GM18498 (cell line): Measurements from ENCODE around the gene MDFIC.
A peak's percentile ranks its signal among the peaks of the same experiment; 100 is the strongest.

ENCODE experiments used
- ATAC-seq: cut with Tn5 transposase; IDR thresholded peaks from one replicate; pipeline ENCODE4 v1.9.1; 2021; ENCODE audit warnings: mild to moderate bottlenecking, moderate library complexity; ENCODE audit not compliant: unreplicated experiment

MDFIC gene

GRCh38 chr7:114944745-114945625, 23.1 kb downstream of the MDFIC start:
- ATAC-seq, result no peak

GRCh38 chr7:114949231-114949630, 27.3 kb downstream of the MDFIC start:
- ATAC-seq, result no peak

- no peak for ATAC-seq
Observed at GRCh38 chr7:114952296-114952695, 30.4 kb downstream of the MDFIC start.

DNA sequence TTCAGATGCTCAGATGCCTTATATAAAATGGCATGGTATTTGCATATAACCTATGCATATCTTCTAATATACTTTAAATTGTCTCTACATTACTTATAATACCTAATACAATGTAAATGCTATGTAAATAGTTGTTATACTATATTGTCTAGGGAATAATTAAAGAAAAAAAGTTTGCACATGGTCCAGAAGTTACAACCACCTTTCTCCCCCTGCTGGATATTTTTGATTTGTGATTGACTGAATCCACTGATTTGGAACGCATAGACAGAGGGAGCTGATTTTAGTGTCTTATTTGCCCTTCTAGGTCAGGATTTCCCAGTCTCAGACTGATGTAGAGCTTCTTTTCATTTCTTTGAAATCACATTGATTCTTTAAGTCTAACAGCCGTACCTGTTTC, 31.8 kb downstream of the MDFIC start:
- no peak for ATAC-seq

DNA sequence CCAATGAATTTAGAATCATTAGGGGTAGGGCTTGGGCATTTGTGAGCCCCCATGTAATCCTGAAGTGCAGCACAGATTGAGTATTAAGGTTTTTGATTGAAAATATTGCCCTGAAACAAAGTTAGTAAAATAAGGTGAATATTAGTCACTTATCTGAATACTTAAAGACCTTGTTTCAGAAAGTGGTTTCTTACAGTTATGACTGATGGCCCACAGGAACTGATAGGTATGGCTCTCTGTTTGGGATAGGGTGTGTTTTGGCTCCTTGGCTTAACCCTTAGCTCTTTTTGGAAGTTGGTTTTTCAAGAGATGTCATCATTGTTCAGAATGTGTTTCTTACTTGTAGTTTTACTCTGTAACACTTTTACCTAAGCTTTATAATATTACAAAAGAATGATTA, 34.8 kb downstream of the MDFIC start:
- peak; percentile 51 for ATAC-seq

GRCh38 chr7:114957444-114957843, 35.5 kb downstream of the MDFIC start:
- ATAC-seq, result no peak

DNA sequence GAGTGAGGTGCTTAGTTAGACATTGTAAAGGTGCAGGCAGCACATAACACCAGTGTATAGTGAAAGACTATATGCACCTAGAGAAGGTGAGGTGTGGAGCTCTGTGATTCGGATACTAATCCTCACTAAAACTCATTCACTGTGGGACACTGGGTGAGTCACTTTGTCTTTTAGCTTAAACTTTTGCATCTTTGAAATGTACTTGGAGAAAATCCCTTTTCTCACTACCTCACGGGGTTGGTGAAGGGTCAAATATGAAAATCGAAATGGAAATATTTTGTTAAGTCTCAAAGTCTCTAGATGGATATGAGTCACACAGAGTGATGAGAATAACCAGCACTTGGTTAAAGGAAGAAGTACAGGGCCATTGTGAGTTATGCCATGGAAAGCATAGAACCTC, 38.0 kb downstream of the MDFIC start:
- ATAC-seq, result peak; percentile 64

GRCh38 chr7:114962441-114962840, 40.5 kb downstream of the MDFIC start:
- no peak for ATAC-seq

- ATAC-seq, result no peak
Observed at GRCh38 chr7:114966156-114966555, 44.3 kb downstream of the MDFIC start.

DNA sequence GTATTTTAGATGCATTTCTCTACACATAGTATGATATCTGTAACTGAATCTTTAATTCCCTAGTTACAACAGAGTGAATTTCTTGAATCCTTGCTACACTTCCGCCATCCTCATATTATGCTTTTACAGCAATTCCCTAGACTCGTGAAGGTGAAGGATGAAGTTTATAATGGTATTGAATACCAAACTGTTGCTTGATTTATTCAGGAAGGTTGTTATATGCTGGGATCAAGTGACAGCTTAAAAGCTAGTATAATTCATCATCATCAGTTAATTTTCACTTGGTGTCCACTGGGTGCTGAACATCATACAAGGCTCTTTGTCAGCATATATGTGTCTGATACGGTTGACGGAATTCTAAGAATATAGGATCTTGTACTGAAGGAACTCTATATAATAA, 47.2 kb downstream of the MDFIC start:
- no peak for ATAC-seq

- ATAC-seq, result no peak
Observed at GRCh38 chr7:114970308-114970707, 48.4 kb downstream of the MDFIC start.

DNA sequence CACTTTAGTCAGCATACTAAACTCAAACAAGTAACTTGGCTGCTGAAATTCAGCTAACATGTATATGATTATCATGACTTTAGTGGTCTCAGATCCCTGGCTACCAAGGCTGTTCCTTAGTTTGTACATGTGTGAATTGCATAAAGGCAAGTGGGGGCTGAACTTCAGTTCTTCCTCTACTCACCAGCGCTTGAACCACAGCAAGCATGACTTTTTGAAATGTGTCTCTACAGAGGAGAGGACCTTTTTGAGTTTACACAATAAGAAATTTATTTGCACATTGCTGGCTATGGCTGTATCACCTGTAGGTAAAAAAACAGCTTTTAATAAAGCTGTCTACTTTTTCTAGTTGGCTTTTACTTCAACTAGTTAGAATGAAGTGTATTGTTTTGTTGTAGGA, 48.8 kb downstream of the MDFIC start:
- no peak for ATAC-seq

- no peak for ATAC-seq
Observed at GRCh38 chr7:114972567-114972966, 50.7 kb downstream of the MDFIC start.

GRCh38 chr7:114973147-114973546, 51.3 kb downstream of the MDFIC start:
- ATAC-seq, result no peak

- ATAC-seq, result no peak
Observed at GRCh38 chr7:114975401-114975800, 53.5 kb downstream of the MDFIC start.

DNA sequence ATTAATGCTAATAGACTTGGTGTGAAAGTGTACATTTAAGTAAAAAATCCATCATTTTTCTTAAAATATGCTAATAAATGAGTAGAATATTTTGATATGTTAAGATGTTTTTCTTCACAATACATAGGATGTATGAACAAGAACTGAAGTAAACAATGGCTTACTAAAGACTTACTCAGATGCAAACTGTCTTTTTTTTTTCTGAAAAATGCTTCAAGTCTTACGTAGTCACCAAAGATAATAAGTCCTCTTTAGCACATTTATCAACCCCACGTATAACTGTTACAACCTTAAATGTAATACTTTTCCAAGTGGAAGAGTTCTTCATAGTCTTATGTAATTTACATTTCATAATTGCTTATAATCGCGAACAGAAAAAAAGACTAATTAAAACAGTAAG, 54.8 kb downstream of the MDFIC start:
- no peak for ATAC-seq

- no peak for ATAC-seq
Observed at GRCh38 chr7:114977277-114977676, 55.4 kb downstream of the MDFIC start.

DNA sequence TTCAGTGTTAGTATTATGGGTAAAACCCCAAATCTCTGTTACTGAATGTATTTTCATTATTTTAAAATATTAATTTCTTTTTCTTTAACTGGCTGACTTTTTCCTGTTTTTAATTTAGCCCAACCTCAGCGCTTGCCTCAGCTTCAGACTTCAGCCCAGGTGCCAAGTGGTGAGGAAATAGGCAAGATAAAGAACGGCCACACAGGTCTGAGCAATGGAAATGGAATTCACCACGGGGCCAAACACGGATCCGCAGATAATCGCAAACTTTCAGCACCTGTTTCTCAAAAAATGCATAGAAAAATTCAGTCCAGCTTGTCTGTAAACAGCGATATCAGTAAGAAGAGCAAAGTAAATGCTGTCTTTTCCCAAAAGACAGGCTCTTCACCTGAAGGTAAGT, 57.5 kb downstream of the MDFIC start:
- no peak for ATAC-seq

GRCh38 chr7:114979803-114980507, 58.1 kb downstream of the MDFIC start:
- ATAC-seq, result no peak

DNA sequence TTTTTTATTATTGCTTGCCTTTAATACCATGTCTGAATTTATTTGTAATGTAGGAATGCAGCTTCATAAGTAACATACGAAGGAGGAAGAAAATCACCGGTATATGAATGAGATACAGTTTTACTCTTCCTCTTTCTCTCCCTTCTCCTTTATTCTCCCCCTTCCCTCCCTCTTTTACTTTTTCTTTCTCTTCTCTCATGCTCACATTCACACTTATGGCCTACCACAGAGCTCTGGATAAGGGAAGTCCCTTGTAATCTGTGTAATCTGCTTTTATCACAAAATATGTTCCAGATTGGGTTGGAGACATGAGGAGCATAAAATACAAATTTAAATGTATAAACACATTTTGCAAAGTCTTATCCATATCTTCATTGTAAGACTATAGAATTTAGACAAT, 59.4 kb downstream of the MDFIC start:
- peak; percentile 47 for ATAC-seq

DNA sequence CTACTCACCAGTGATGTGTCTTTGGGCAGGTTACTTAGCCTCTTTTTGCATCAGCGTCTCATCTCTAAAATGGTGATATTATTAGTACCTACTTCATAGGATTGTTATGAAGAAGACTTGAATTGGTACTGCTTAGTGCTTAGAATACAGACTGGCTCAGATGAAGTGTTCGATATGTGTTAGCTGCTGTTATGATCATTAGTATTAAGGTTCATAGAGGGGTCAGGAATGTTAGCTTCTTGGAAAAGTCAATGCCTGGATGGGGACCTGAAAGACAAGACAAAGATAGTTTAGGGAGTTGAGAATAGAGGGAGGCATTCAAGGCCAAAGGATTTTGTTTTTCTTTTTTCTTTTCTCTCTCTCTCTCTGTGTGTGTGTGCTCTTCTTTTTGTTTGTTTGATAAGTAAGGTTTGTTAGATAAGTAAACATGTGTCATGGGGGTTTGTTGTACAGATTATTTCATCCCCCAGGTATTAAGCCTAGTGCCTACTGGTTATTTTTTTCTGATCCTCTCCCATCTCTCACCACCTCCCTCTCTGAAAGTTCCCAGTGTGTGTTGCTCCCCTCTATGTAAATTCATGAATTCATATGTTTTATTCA, 63.3 kb downstream of the MDFIC start:
- ATAC-seq, result no peak
